Measurements from ENCODE around the gene MFRP. TPM values are rescaled to one million over a fixed set of nuclear protein-coding genes. Genes with fewer than 3 reads are reported as not detected.
A peak's percentile ranks its signal among the peaks of the same experiment; 100 is the strongest.

The MFRP gene
- total and polyA plus RNA-seq, 9 of the 15 experiments (the other 6 are each of a cell fraction or from before 2014, with no cell fraction given): not detected

GRCh38 chr11:119320776-119321524, 25.6 kb downstream of the MFRP start (continued):
- no peak for TF ChIP-seq MTF1 (CRISPR knock-in tag; IDR thresholded peaks at IDR 0.05; ENCODE audit: borderline replicate concordance)
- TF ChIP-seq ZSCAN32 (CRISPR knock-in tag; IDR thresholded peaks at IDR 0.05): no peak
- no peak for TF ChIP-seq CHD4 (IDR thresholded peaks at IDR 0.05; ENCODE audit: insufficient read depth, insufficient replicate concordance, low read depth, low read length, poor library complexity, severe bottlenecking)
- TF ChIP-seq ZNF347 (CRISPR knock-in tag; IDR thresholded peaks at IDR 0.05; ENCODE audit: low read depth): no peak
- TF ChIP-seq HNRNPLL (IDR thresholded peaks at IDR 0.05; ENCODE audit: low read depth, low read length, poor library complexity, severe bottlenecking): no peak
- no peak for TF ChIP-seq ZNF512 (tag; IDR thresholded peaks at IDR 0.05)
- TF ChIP-seq ETS2 (tag; IDR thresholded peaks at IDR 0.05; ENCODE audit: borderline replicate concordance, poor library complexity, severe bottlenecking): no peak
- no peak for TF ChIP-seq ZNF668 (CRISPR knock-in tag; IDR thresholded peaks at IDR 0.05)
- no peak for TF ChIP-seq FOS (IDR thresholded peaks at IDR 0.05; ENCODE audit: extremely low read depth, insufficient read length)
- TF ChIP-seq ESRRB (CRISPR knock-in tag; IDR thresholded peaks at IDR 0.05; ENCODE audit: borderline replicate concordance): no peak
- no peak for TF ChIP-seq NR2C2 (CRISPR knock-in tag; IDR thresholded peaks at IDR 0.05)
- peak; percentile 48; the same call in 1 of the 2 replicates for TF ChIP-seq NR2C2 (tag; IDR thresholded peaks at IDR 0.05)
- TF ChIP-seq CBX2 (IDR thresholded peaks at IDR 0.05; ENCODE audit: insufficient read depth, low read length, poor library complexity, severe bottlenecking): no peak
- no peak for TF ChIP-seq SLC30A9 (CRISPR knock-in tag; IDR thresholded peaks at IDR 0.05)
- TF ChIP-seq SRSF1 (IDR thresholded peaks at IDR 0.05; ENCODE audit: low read depth, low read length): no peak
- TF ChIP-seq THRA (IDR thresholded peaks at IDR 0.05): no peak
- TF ChIP-seq PHF21A (IDR thresholded peaks at IDR 0.05; ENCODE audit: borderline replicate concordance, low read depth): no peak
- no peak for TF ChIP-seq CBFA2T3 (IDR thresholded peaks at IDR 0.05)
- no peak for TF ChIP-seq POLR3G (IDR thresholded peaks at IDR 0.05; ENCODE audit: extremely low read depth, insufficient read length, insufficient replicate concordance)
- no peak for TF ChIP-seq FOXP1 (CRISPR knock-in tag; IDR thresholded peaks at IDR 0.05)
- TF ChIP-seq TOE1 (IDR thresholded peaks at IDR 0.05; ENCODE audit: borderline replicate concordance): no peak
- no peak for TF ChIP-seq TOE1 (CRISPR knock-in tag; IDR thresholded peaks at IDR 0.05; ENCODE audit: borderline replicate concordance, low read depth)
- no peak for TF ChIP-seq ZNF398 (CRISPR knock-in tag; IDR thresholded peaks at IDR 0.05)
- TF ChIP-seq ZNF146 (CRISPR knock-in tag; IDR thresholded peaks at IDR 0.05; ENCODE audit: unreplicated experiment): no peak
- no peak for TF ChIP-seq TAL1 (IDR thresholded peaks at IDR 0.05)

Measured in K562 (cell line).